K562 (cell line): Measurements from ENCODE around the gene SLC2A4. TPM values are rescaled to one million over a fixed set of nuclear protein-coding genes. Genes with fewer than 3 reads are reported as not detected.

Source experiments
- GABPA ChIP-seq: fragments of 200-800 bp; sonication (Bioruptor generic); conservative IDR thresholded peaks from 2 replicates; pipeline ENCODE4 v1.6.1; 2016; ENCODE audit warnings: low read depth, missing genetic modification characterization, missing compliant biosample characterization
- PTBP1 ChIP-seq: fragments of 200-400 bp; formaldehyde crosslinking; IDR thresholded peaks from 2 replicates; pipeline ENCODE4 v1.6.1; 2017; ENCODE audit warnings: low read depth, low read length
- RAD51 ChIP-seq: fragments of 450-650 bp; IDR thresholded peaks from 2 replicates; pipeline ENCODE4 v1.7.1; 2016; ENCODE audit warnings: low read depth, mild to moderate bottlenecking, borderline replicate concordance
- SRSF1 ChIP-seq: fragments of 200-400 bp; formaldehyde crosslinking; IDR thresholded peaks from 2 replicates; pipeline ENCODE4 v1.6.1; 2017; ENCODE audit warnings: mild to moderate bottlenecking, low read depth, low read length, moderate library complexity
- ZNF175 ChIP-seq: fragments of 200-800 bp; sonication (Bioruptor generic); IDR thresholded peaks from 2 replicates; pipeline ENCODE4 v1.6.1; 2016; ENCODE audit warnings: low read depth, mild to moderate bottlenecking, missing genetic modification characterization, missing compliant biosample characterization
- ZNF75A ChIP-seq: fragments of 450-650 bp; formaldehyde crosslinking; IDR thresholded peaks from 2 replicates; pipeline ENCODE4 v1.4.0; 2020; ENCODE audit warnings: mild to moderate bottlenecking
- ZNF79 ChIP-seq: fragments of 250-450 bp; sonication (Bioruptor Pico); IDR thresholded peaks from 2 replicates; pipeline ENCODE4 v1.4.0; 2020; ENCODE audit warnings: low read depth, mild to moderate bottlenecking, moderate library complexity
- polyA plus RNA-seq, 8 experiments: library from polyadenylated mRNA; depleted of rRNA in 4 of 8; stranded (reverse) in 5 of 8; unstranded in 3 of 8; fragments of >200 nt; fragmentation: Nextera tagmentation in 2 of 8; fragmentation: Illumina TruSeq in 1 of 8; extraction: Ambion mirVana in 2 of 8; extraction: Trizol in 1 of 8; gene quantifications; 2 replicates each; pipeline versions ENCODE4 v1.2.1 to v1.2.3, GENCODE V29; 2011 to 2014; ENCODE audit warnings: inconsistent platforms in 1 of 8, missing spikeins in 1 of 8
- total RNA-seq, 7 experiments: library from RNA; depleted of rRNA in 6 of 7; stranded (reverse); fragments of >200 nt in 6 of 7; fragmentation: Illumina TruSeq in 2 of 7; extraction: Trizol in 2 of 7; gene quantifications; 2 replicates each; pipeline versions ENCODE4 v1.2.1 to v1.2.3, GENCODE V29; 2011 to 2021; ENCODE audit warnings: low replicate concordance in 1 of 7
- TF ChIP-seq, protein P1 (sequence below): fragments of 200-600 bp; sonication (generic); IDR thresholded peaks from one replicate; pipeline ENCODE4 v1.6.1; 2012; ENCODE audit warnings: mild to moderate bottlenecking, low read depth, low read length, inconsistent platforms
- TF ChIP-seq, protein P2 (sequence below): fragments of 250-450 bp; sonication (Bioruptor Pico); IDR thresholded peaks from 2 replicates; pipeline ENCODE4 v1.4.0; 2020; ENCODE audit warnings: borderline replicate concordance
- TF ChIP-seq, protein P3 (sequence below): fragments of 450-650 bp; IDR thresholded peaks from 2 replicates; pipeline ENCODE4 v1.6.1; 2018; ENCODE audit not compliant: partially characterized antibody

Gene SLC2A4
- total and polyA plus RNA-seq, 9 of the 15 experiments (the other 6 are each of a cell fraction or from before 2014, with no cell fraction given), result 0.74 to 3.5 (median 1.6) TPM

- TF ChIP-seq, protein P1, sequence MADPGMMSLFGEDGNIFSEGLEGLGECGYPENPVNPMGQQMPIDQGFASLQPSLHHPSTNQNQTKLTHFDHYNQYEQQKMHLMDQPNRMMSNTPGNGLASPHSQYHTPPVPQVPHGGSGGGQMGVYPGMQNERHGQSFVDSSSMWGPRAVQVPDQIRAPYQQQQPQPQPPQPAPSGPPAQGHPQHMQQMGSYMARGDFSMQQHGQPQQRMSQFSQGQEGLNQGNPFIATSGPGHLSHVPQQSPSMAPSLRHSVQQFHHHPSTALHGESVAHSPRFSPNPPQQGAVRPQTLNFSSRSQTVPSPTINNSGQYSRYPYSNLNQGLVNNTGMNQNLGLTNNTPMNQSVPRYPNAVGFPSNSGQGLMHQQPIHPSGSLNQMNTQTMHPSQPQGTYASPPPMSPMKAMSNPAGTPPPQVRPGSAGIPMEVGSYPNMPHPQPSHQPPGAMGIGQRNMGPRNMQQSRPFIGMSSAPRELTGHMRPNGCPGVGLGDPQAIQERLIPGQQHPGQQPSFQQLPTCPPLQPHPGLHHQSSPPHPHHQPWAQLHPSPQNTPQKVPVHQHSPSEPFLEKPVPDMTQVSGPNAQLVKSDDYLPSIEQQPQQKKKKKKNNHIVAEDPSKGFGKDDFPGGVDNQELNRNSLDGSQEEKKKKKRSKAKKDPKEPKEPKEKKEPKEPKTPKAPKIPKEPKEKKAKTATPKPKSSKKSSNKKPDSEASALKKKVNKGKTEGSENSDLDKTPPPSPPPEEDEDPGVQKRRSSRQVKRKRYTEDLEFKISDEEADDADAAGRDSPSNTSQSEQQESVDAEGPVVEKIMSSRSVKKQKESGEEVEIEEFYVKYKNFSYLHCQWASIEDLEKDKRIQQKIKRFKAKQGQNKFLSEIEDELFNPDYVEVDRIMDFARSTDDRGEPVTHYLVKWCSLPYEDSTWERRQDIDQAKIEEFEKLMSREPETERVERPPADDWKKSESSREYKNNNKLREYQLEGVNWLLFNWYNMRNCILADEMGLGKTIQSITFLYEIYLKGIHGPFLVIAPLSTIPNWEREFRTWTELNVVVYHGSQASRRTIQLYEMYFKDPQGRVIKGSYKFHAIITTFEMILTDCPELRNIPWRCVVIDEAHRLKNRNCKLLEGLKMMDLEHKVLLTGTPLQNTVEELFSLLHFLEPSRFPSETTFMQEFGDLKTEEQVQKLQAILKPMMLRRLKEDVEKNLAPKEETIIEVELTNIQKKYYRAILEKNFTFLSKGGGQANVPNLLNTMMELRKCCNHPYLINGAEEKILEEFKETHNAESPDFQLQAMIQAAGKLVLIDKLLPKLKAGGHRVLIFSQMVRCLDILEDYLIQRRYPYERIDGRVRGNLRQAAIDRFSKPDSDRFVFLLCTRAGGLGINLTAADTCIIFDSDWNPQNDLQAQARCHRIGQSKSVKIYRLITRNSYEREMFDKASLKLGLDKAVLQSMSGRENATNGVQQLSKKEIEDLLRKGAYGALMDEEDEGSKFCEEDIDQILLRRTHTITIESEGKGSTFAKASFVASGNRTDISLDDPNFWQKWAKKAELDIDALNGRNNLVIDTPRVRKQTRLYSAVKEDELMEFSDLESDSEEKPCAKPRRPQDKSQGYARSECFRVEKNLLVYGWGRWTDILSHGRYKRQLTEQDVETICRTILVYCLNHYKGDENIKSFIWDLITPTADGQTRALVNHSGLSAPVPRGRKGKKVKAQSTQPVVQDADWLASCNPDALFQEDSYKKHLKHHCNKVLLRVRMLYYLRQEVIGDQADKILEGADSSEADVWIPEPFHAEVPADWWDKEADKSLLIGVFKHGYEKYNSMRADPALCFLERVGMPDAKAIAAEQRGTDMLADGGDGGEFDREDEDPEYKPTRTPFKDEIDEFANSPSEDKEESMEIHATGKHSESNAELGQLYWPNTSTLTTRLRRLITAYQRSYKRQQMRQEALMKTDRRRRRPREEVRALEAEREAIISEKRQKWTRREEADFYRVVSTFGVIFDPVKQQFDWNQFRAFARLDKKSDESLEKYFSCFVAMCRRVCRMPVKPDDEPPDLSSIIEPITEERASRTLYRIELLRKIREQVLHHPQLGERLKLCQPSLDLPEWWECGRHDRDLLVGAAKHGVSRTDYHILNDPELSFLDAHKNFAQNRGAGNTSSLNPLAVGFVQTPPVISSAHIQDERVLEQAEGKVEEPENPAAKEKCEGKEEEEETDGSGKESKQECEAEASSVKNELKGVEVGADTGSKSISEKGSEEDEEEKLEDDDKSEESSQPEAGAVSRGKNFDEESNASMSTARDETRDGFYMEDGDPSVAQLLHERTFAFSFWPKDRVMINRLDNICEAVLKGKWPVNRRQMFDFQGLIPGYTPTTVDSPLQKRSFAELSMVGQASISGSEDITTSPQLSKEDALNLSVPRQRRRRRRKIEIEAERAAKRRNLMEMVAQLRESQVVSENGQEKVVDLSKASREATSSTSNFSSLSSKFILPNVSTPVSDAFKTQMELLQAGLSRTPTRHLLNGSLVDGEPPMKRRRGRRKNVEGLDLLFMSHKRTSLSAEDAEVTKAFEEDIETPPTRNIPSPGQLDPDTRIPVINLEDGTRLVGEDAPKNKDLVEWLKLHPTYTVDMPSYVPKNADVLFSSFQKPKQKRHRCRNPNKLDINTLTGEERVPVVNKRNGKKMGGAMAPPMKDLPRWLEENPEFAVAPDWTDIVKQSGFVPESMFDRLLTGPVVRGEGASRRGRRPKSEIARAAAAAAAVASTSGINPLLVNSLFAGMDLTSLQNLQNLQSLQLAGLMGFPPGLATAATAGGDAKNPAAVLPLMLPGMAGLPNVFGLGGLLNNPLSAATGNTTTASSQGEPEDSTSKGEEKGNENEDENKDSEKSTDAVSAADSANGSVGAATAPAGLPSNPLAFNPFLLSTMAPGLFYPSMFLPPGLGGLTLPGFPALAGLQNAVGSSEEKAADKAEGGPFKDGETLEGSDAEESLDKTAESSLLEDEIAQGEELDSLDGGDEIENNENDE, result no peak
- TF ChIP-seq, protein P2, sequence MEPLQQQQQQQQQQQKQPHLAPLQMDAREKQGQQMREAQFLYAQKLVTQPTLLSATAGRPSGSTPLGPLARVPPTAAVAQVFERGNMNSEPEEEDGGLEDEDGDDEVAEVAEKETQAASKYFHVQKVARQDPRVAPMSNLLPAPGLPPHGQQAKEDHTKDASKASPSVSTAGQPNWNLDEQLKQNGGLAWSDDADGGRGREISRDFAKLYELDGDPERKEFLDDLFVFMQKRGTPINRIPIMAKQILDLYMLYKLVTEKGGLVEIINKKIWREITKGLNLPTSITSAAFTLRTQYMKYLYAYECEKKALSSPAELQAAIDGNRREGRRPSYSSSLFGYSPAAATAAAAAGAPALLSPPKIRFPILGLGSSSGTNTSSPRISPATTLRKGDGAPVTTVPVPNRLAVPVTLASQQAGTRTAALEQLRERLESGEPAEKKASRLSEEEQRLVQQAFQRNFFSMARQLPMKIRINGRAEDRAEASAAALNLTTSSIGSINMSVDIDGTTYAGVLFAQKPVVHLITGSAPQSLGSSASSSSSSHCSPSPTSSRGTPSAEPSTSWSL (CRISPR knock-in tag), result no peak
- TF ChIP-seq ZNF175 (CRISPR knock-in tag) (no peak), SRSF1 (no peak), RAD51 (peak; percentile 98), ZNF75A (CRISPR knock-in tag) (no peak), PTBP1 (no peak), ZNF79 (no peak), GABPA (tag) (no peak)
- TF ChIP-seq, protein P3, sequence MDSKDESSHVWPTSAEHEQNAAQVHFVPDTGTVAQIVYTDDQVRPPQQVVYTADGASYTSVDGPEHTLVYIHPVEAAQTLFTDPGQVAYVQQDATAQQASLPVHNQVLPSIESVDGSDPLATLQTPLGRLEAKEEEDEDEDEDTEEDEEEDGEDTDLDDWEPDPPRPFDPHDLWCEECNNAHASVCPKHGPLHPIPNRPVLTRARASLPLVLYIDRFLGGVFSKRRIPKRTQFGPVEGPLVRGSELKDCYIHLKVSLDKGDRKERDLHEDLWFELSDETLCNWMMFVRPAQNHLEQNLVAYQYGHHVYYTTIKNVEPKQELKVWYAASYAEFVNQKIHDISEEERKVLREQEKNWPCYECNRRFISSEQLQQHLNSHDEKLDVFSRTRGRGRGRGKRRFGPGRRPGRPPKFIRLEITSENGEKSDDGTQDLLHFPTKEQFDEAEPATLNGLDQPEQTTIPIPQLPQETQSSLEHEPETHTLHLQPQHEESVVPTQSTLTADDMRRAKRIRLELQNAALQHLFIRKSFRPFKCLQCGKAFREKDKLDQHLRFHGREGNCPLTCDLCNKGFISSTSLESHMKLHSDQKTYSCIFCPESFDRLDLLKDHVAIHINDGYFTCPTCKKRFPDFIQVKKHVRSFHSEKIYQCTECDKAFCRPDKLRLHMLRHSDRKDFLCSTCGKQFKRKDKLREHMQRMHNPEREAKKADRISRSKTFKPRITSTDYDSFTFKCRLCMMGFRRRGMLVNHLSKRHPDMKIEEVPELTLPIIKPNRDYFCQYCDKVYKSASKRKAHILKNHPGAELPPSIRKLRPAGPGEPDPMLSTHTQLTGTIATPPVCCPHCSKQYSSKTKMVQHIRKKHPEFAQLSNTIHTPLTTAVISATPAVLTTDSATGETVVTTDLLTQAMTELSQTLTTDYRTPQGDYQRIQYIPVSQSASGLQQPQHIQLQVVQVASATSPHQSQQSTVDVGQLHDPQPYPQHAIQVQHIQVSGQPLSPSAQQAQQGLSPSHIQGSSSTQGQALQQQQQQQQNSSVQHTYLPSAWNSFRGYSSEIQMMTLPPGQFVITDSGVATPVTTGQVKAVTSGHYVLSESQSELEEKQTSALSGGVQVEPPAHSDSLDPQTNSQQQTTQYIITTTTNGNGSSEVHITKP, result no peak
Observed at GRCh38 chr17:7242717-7243452, 38.6 kb upstream of the SLC2A4 start (continued).
